ENCODE results near the gene MAMDC2.

The MAMDC2 gene

GRCh38 chr9:70127540-70128416 lies 84.1 kb downstream of the MAMDC2 start:
- TF ChIP-seq SIN3A (IDR thresholded peaks at IDR 0.05; ENCODE audit: borderline replicate concordance, insufficient read depth, low read length): no peak
- no peak for TF ChIP-seq REST (IDR thresholded peaks at IDR 0.05; ENCODE audit: insufficient read depth in 1 of 2, low read depth in 2 of 2, low read length in 2 of 2)
- TF ChIP-seq POLR2AphosphoS5 (IDR thresholded peaks at IDR 0.05; ENCODE audit: low read depth, low read length): no peak
- no peak for TF ChIP-seq TAF1 (IDR thresholded peaks at IDR 0.05; ENCODE audit: borderline replicate concordance, insufficient read depth, low read length)
- TF ChIP-seq FOXP2 (optimal IDR thresholded peaks at IDR 0.05; ENCODE audit: borderline replicate concordance, extremely low read depth, extremely low read length, insufficient read depth): no peak

- TF ChIP-seq POLR2AphosphoS5 (IDR thresholded peaks at IDR 0.05; ENCODE audit: low read depth, low read length) (no peak), FOXP2 (optimal IDR thresholded peaks at IDR 0.05; ENCODE audit: borderline replicate concordance, extremely low read depth, extremely low read length, insufficient read depth) (no peak), TAF1 (IDR thresholded peaks at IDR 0.05; ENCODE audit: borderline replicate concordance, insufficient read depth, low read length) (no peak), SIN3A (IDR thresholded peaks at IDR 0.05; ENCODE audit: borderline replicate concordance, insufficient read depth, low read length) (no peak), REST (IDR thresholded peaks at IDR 0.05; ENCODE audit: insufficient read depth in 1 of 2, low read depth in 2 of 2, low read length in 2 of 2) (no peak)
Measured at GRCh38 chr9:70130266-70130665, 86.6 kb downstream of the MAMDC2 start.

GRCh38 chr9:70131296-70131695 lies 87.6 kb downstream of the MAMDC2 start:
- TF ChIP-seq REST (IDR thresholded peaks at IDR 0.05; ENCODE audit: insufficient read depth in 1 of 2, low read depth in 2 of 2, low read length in 2 of 2) (no peak), TAF1 (IDR thresholded peaks at IDR 0.05; ENCODE audit: borderline replicate concordance, insufficient read depth, low read length) (no peak)

GRCh38 chr9:70133253-70134208 lies 89.9 kb downstream of the MAMDC2 start:
- TF ChIP-seq REST (IDR thresholded peaks at IDR 0.05; ENCODE audit: insufficient read depth in 1 of 2, low read depth in 2 of 2, low read length in 2 of 2) (no peak), POLR2AphosphoS5 (IDR thresholded peaks at IDR 0.05; ENCODE audit: low read depth, low read length) (no peak), SIN3A (IDR thresholded peaks at IDR 0.05; ENCODE audit: borderline replicate concordance, insufficient read depth, low read length) (no peak), TAF1 (IDR thresholded peaks at IDR 0.05; ENCODE audit: borderline replicate concordance, insufficient read depth, low read length) (no peak), FOXP2 (optimal IDR thresholded peaks at IDR 0.05; ENCODE audit: borderline replicate concordance, extremely low read depth, extremely low read length, insufficient read depth) (no peak)

All from PFSK-1 (cell line).